Astrocyte (in vitro differentiated cells and primary cell): ENCODE measurements around the gene DOCK10.

Experiments
- EZH2 ChIP-seq: IDR thresholded peaks from 2 replicates; pipeline ENCODE4 v1.6.1; 2012; ENCODE audit warnings: mild to moderate bottlenecking, low read length, inconsistent platforms; ENCODE audit not compliant: insufficient read depth
- TF ChIP-seq, protein P1 (sequence below): IDR thresholded peaks from 2 replicates; pipeline ENCODE4 v1.5.1; 2011; ENCODE audit warnings: low read depth, mild to moderate bottlenecking, inconsistent platforms, low read length, moderate library complexity; ENCODE audit not compliant: insufficient read depth

DNA sequence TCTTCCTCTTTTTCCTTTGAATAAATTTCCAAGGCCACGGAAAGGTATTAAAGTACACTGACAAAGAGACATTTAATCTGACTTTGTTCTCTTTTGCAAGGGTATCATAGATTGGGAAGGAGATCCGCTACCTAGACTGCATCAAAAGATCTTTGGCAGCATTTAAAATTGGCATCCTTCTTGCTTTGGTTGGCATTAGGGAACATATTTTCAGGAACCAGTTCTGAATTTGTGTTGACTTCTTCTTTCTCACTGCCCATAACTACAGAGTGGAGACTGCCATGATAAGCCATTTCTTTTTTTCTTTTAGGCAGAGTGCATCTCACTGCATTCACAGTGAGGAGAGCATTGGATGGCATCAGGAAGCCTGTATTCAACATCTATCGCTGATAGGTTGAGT is 83.4 kb downstream of the DOCK10 start:
- TF ChIP-seq, protein P1, sequence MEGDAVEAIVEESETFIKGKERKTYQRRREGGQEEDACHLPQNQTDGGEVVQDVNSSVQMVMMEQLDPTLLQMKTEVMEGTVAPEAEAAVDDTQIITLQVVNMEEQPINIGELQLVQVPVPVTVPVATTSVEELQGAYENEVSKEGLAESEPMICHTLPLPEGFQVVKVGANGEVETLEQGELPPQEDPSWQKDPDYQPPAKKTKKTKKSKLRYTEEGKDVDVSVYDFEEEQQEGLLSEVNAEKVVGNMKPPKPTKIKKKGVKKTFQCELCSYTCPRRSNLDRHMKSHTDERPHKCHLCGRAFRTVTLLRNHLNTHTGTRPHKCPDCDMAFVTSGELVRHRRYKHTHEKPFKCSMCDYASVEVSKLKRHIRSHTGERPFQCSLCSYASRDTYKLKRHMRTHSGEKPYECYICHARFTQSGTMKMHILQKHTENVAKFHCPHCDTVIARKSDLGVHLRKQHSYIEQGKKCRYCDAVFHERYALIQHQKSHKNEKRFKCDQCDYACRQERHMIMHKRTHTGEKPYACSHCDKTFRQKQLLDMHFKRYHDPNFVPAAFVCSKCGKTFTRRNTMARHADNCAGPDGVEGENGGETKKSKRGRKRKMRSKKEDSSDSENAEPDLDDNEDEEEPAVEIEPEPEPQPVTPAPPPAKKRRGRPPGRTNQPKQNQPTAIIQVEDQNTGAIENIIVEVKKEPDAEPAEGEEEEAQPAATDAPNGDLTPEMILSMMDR: no peak
- TF ChIP-seq EZH2: no peak
